Activated T-helper 1 cell treated with anti-CD3 and anti-CD28 coated beads, Interleukin-12 subunit alpha, Interleukin-12 subunit beta, Interleukin-2, Interleukin-4 antibody, amounts not matched to agents 30 ng/mL and 10 ng/mL and 1 ng/mL, durations not matched to agents 14 hours and 24 hours and 36 hours (primary cell): ENCODE results near the gene KCNMA1. TPM values are rescaled to one million over a fixed set of nuclear protein-coding genes. Genes with fewer than 3 reads are reported as not detected.

Experiments used
- DNase-seq: peaks from one replicate; pipeline ENCODE4 v3.0.0; 2021; ENCODE audit warnings: low spot score
- H3K27ac Mint-ChIP-seq: one replicate; pipeline ENCODE4 v1.8.0; 2021; ENCODE audit warnings: mild to moderate bottlenecking, mixed read lengths
- H3K27me3 Mint-ChIP-seq: one replicate; pipeline ENCODE4 v1.8.0; 2022; ENCODE audit warnings: mild to moderate bottlenecking, moderate library complexity, mixed read lengths; ENCODE audit not compliant: insufficient read depth
- H3K36me3 Mint-ChIP-seq: one replicate; pipeline ENCODE4 v1.8.0; 2021; ENCODE audit warnings: low read depth, mixed read lengths
- H3K4me1 Mint-ChIP-seq: one replicate; pipeline ENCODE4 v1.8.0; 2021; ENCODE audit warnings: low read depth, mixed read lengths
- H3K4me3 Mint-ChIP-seq: one replicate; pipeline ENCODE4 v1.8.0; 2021; ENCODE audit warnings: mild to moderate bottlenecking, moderate library complexity, mixed read lengths
- H3K9me3 Mint-ChIP-seq: one replicate; pipeline ENCODE4 v1.8.0; 2021; ENCODE audit warnings: mixed read lengths
- intact Hi-C: fragments of 100-400 bp; cut with micrococcal nuclease; formaldehyde crosslinking; loops from one replicate; pipeline ENCODE4 v1.15.1; 2024
- total RNA-seq: library from RNA; stranded (reverse); gene quantifications from 2 replicates; pipeline ENCODE4 v1.2.3, GENCODE V29; 2022

The KCNMA1 gene
- total RNA-seq, 1 donor from 2014 or later = not detected

GRCh38 chr10:77286531-77287508, 350.8 kb downstream of the KCNMA1 start:
- Mint-ChIP-seq H3K4me3 (no peak overlapping the region), H3K27ac (no peak overlapping the region), H3K4me1 (no peaks in the 10 kb centered on the region), H3K36me3 (no peaks in the 10 kb centered on the region), H3K27me3 (peaks cover 4% of the 10 kb centered on the region), H3K9me3 (no peaks in the 10 kb centered on the region)
- intact Hi-C loops = no loop called here
- DNase-seq = no peak

- no peak overlapping the region for H3K27ac Mint-ChIP-seq
- H3K36me3 Mint-ChIP-seq = no peaks in the 10 kb centered on the region
- DNase-seq = no peak
- no peaks in the 10 kb centered on the region for H3K4me1 Mint-ChIP-seq
- no peak overlapping the region for H3K4me3 Mint-ChIP-seq
- intact Hi-C loops = no loop called here
- H3K27me3 Mint-ChIP-seq = peaks cover 5% of the 10 kb centered on the region
- no peaks in the 10 kb centered on the region for H3K9me3 Mint-ChIP-seq
Measured at GRCh38 chr10:77285529-77286182, 352.0 kb downstream of the KCNMA1 start.

- Mint-ChIP-seq H3K27ac (no peak overlapping the region), H3K4me1 (no peaks in the 10 kb centered on the region), H3K4me3 (no peak overlapping the region), H3K36me3 (no peaks in the 10 kb centered on the region), H3K27me3 (peaks cover 5% of the 10 kb centered on the region), H3K9me3 (no peaks in the 10 kb centered on the region)
- DNase-seq = no peak
- intact Hi-C loops = no loop called here
Measured at GRCh38 chr10:77284797-77285196, 352.8 kb downstream of the KCNMA1 start.

- intact Hi-C loops = no loop called here
- no peaks in the 10 kb centered on the region for H3K4me1 Mint-ChIP-seq
- no peak for DNase-seq
- H3K9me3 Mint-ChIP-seq = peaks cover 4% of the 10 kb centered on the region
- H3K4me3 Mint-ChIP-seq = no peak overlapping the region
- H3K36me3 Mint-ChIP-seq = no peaks in the 10 kb centered on the region
- H3K27me3 Mint-ChIP-seq = peaks cover 5% of the 10 kb centered on the region
- H3K27ac Mint-ChIP-seq = no peak overlapping the region
Measured at GRCh38 chr10:77283326-77283725, 354.3 kb downstream of the KCNMA1 start.

- intact Hi-C loops = no loop called here
- Mint-ChIP-seq H3K4me3 (no peak overlapping the region), H3K36me3 (no peaks in the 10 kb centered on the region)
Measured at GRCh38 chr10:77282163-77282562, 355.4 kb downstream of the KCNMA1 start.

GRCh38 chr10:77281719-77282118, 355.9 kb downstream of the KCNMA1 start:
- H3K27me3 Mint-ChIP-seq = peaks cover 7% of the 10 kb centered on the region
- no peak overlapping the region for H3K27ac Mint-ChIP-seq
- intact Hi-C loops = no loop called here
- no peaks in the 10 kb centered on the region for H3K4me1 Mint-ChIP-seq
- DNase-seq = no peak
- no peak overlapping the region for H3K4me3 Mint-ChIP-seq
- H3K9me3 Mint-ChIP-seq = peaks cover 4% of the 10 kb centered on the region
- no peaks in the 10 kb centered on the region for H3K36me3 Mint-ChIP-seq

More at GRCh38 chr10:77282163-77282562, 355.4 kb downstream of the KCNMA1 start:
- Mint-ChIP-seq H3K4me1 (no peaks in the 10 kb centered on the region), H3K9me3 (peaks cover 4% of the 10 kb centered on the region), H3K27ac (no peak overlapping the region), H3K27me3 (peaks cover 7% of the 10 kb centered on the region)
- DNase-seq = no peak

GRCh38 chr10:77279207-77279606, 358.4 kb downstream of the KCNMA1 start:
- no peaks in the 10 kb centered on the region for H3K36me3 Mint-ChIP-seq
- intact Hi-C loops = no loop called here

GRCh38 chr10:77274046-77274795, 363.4 kb downstream of the KCNMA1 start:
- Mint-ChIP-seq H3K27ac (no peak overlapping the region), H3K4me3 (no peak overlapping the region), H3K9me3 (peaks cover 3% of the 10 kb centered on the region), H3K36me3 (no peaks in the 10 kb centered on the region), H3K27me3 (peaks cover 10% of the 10 kb centered on the region), H3K4me1 (no peaks in the 10 kb centered on the region)
- intact Hi-C loops = no loop called here
- no peak for DNase-seq

More at GRCh38 chr10:77279207-77279606, 358.4 kb downstream of the KCNMA1 start:
- Mint-ChIP-seq H3K27me3 (peaks cover 9% of the 10 kb centered on the region), H3K4me1 (no peaks in the 10 kb centered on the region), H3K4me3 (no peak overlapping the region), H3K9me3 (peaks cover 4% of the 10 kb centered on the region), H3K27ac (no peak overlapping the region)
- no peak for DNase-seq

GRCh38 chr10:77269163-77269562, 368.4 kb downstream of the KCNMA1 start:
- Mint-ChIP-seq H3K27ac (no peak overlapping the region), H3K4me1 (peaks cover 7% of the 10 kb centered on the region), H3K36me3 (no peaks in the 10 kb centered on the region), H3K9me3 (no peaks in the 10 kb centered on the region), H3K4me3 (no peak overlapping the region), H3K27me3 (peaks cover 5% of the 10 kb centered on the region)
- no peak for DNase-seq
- intact Hi-C loops = no loop called here

GRCh38 chr10:77268721-77269120, 368.9 kb downstream of the KCNMA1 start:
- Mint-ChIP-seq H3K27ac (no peak overlapping the region), H3K4me3 (no peak overlapping the region), H3K9me3 (no peaks in the 10 kb centered on the region), H3K4me1 (peaks cover 12% of the 10 kb centered on the region), H3K27me3 (peaks cover 5% of the 10 kb centered on the region), H3K36me3 (no peaks in the 10 kb centered on the region)
- intact Hi-C loops = no loop called here
- DNase-seq = no peak

- Mint-ChIP-seq H3K27ac (no peak overlapping the region), H3K27me3 (peaks cover 5% of the 10 kb centered on the region), H3K4me3 (no peak overlapping the region), H3K4me1 (peaks cover 14% of the 10 kb centered on the region), H3K9me3 (no peaks in the 10 kb centered on the region), H3K36me3 (no peaks in the 10 kb centered on the region)
- intact Hi-C loops = no loop called here
- DNase-seq = no peak
Measured at GRCh38 chr10:77267703-77268675, 369.6 kb downstream of the KCNMA1 start.

GRCh38 chr10:77266242-77266641, 371.4 kb downstream of the KCNMA1 start:
- Mint-ChIP-seq H3K9me3 (no peaks in the 10 kb centered on the region), H3K36me3 (no peaks in the 10 kb centered on the region), H3K4me1 (peaks cover 14% of the 10 kb centered on the region), H3K27ac (no peak overlapping the region), H3K27me3 (peaks cover 4% of the 10 kb centered on the region), H3K4me3 (no peak overlapping the region)
- DNase-seq = no peak
- intact Hi-C loops = no loop called here
